Measurements from ENCODE around the gene USP13. TPM values are rescaled to one million over a fixed set of nuclear protein-coding genes. Genes with fewer than 3 reads are reported as not detected.

Gene USP13
- total and polyA plus RNA-seq, 10 of the 15 experiments (the other 5 are each of a cell fraction or from before 2014, with no cell fraction given): 3.2 to 20.8 (median 9.0) TPM

DNA sequence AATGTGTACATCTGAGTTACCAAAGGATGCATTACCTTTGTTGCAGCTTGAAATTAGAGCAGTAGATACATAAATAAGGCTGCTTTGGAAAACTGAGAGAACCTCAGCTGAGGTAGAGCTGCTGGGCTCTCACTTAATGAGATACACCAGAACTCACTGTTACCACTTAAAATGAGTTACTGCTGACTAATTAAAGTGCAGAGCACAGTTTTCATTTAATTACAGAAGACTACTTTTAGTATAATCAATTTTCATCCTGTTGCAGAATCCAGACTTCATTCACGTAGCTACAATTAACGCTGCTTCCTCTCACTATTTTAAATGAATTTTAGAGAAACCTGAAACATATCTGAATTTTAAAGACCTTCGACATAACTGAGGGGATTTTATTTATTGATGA, 169.5 kb downstream of the USP13 start:
- BruUV-seq (replicated peaks): no TSS peak
- Histone ChIP-seq H3K27me3 (replicated peaks in 1 of 2; ENCODE audit: control insufficient read depth in 2 of 2, insufficient read depth in 2 of 2, low read length in 1 of 2) (no peaks in the 10 kb centered on the region), H3K27ac (ENCODE audit: control insufficient read depth, insufficient read depth) (no peak overlapping the region), H3K36me3 (ENCODE audit: control insufficient read depth in 2 of 2, insufficient read depth in 2 of 2, low read length in 1 of 2) (no peaks in the 10 kb centered on the region), H3K9me3 (replicated peaks; ENCODE audit: control insufficient read depth, insufficient read depth, low read length) (no peaks in the 10 kb centered on the region), H3K4me3 (no peak overlapping the region), H3K9ac (ENCODE audit: control insufficient read depth, insufficient read depth, low read length) (no peak overlapping the region), H2AFZ (ENCODE audit: control insufficient read depth, low read depth, low read length) (no peak overlapping the region), H3K4me2 (ENCODE audit: control insufficient read depth, insufficient read depth) (no peak overlapping the region), H3K4me1 (ENCODE audit: control insufficient read depth, insufficient read depth, low read length) (no peaks in the 10 kb centered on the region), H3K79me2 (ENCODE audit: control insufficient read depth, insufficient read depth, low read length) (no peaks in the 10 kb centered on the region), H4K20me1 (ENCODE audit: control insufficient read depth, insufficient read depth) (no peaks in the 10 kb centered on the region)
- FAIRE-seq (no peak), ATAC-seq (no peak), DNase-seq (ENCODE audit: low read depth, low spot score) (no peak)
- CTCF ChIA-PET: interaction anchor here (1.0 to 1.8 kb wide), 4 partner anchors 10 to 773 kb away, joined by 3 to 8 read pairs (median 4); no protein-coding TSS in a partner anchor
- SMC1A ChIA-PET (ENCODE audit: uncharacterized antibody, unreplicated experiment): interaction anchor here (0.7 to 1.7 kb wide), 4 partner anchors 11 to 809 kb away, joined by 3 to 13 read pairs (median 3); no protein-coding TSS in a partner anchor
- RAD21 ChIA-PET (ENCODE audit: unreplicated experiment): interaction anchor here (0.6 to 1.0 kb wide), 6 partner anchors 11 to 773 kb away, joined by 3 to 4 read pairs (median 3); no protein-coding TSS in a partner anchor
- in situ Hi-C loops (cut with MboI): no loop called here
- intact Hi-C loops (cut with micrococcal nuclease; ENCODE audit: unreplicated experiment): no loop called here
- WGBS (ENCODE audit: insufficient coverage, insufficient replicate concordance, low lambda C conversion rate, missing lambda C conversion rate): 65% methylated on average over 3 of the region's 3 CpGs
- POLR2A ChIA-PET: interaction anchor here (0.6 kb wide), 1 partner anchor 734 kb away, joined by 3 read pairs; no protein-coding TSS in a partner anchor
- TF ChIP-seq TCF3 (IDR thresholded peaks at IDR 0.05; ENCODE audit: borderline replicate concordance, insufficient read depth, low read depth, low read length) (no peak), YY1 (IDR thresholded peaks at IDR 0.05; ENCODE audit: low read depth, low read length) (no peak), DPF2 (IDR thresholded peaks at IDR 0.05) (no peak), RAD51 (IDR thresholded peaks at IDR 0.05) (no peak), NFYA (IDR thresholded peaks at IDR 0.05; ENCODE audit: borderline replicate concordance, low read depth, low read length) (no peak), MEF2B (IDR thresholded peaks at IDR 0.05; ENCODE audit: partially characterized antibody, poor library complexity, severe bottlenecking) (no peak), KDM1A (IDR thresholded peaks at IDR 0.05; ENCODE audit: borderline replicate concordance) (no peak), NBN (IDR thresholded peaks at IDR 0.05) (no peak), CREM (IDR thresholded peaks at IDR 0.05; ENCODE audit: low read depth) (no peak), STAT3 (IDR thresholded peaks at IDR 0.05; ENCODE audit: low read depth, low read length) (no peak), ZNF217 (IDR thresholded peaks at IDR 0.05) (no peak), LARP7 (IDR thresholded peaks at IDR 0.05) (no peak), FOS (IDR thresholded peaks at IDR 0.05; ENCODE audit: borderline replicate concordance, extremely low read depth, insufficient read length) (no peak)
- TF ChIP-seq, protein P1, sequence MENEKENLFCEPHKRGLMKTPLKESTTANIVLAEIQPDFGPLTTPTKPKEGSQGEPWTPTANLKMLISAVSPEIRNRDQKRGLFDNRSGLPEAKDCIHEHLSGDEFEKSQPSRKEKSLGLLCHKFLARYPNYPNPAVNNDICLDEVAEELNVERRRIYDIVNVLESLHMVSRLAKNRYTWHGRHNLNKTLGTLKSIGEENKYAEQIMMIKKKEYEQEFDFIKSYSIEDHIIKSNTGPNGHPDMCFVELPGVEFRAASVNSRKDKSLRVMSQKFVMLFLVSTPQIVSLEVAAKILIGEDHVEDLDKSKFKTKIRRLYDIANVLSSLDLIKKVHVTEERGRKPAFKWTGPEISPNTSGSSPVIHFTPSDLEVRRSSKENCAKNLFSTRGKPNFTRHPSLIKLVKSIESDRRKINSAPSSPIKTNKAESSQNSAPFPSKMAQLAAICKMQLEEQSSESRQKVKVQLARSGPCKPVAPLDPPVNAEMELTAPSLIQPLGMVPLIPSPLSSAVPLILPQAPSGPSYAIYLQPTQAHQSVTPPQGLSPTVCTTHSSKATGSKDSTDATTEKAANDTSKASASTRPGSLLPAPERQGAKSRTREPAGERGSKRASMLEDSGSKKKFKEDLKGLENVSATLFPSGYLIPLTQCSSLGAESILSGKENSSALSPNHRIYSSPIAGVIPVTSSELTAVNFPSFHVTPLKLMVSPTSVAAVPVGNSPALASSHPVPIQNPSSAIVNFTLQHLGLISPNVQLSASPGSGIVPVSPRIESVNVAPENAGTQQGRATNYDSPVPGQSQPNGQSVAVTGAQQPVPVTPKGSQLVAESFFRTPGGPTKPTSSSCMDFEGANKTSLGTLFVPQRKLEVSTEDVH (IDR thresholded peaks at IDR 0.05; ENCODE audit: low read depth, partially characterized antibody): no peak
- TF ChIP-seq, protein P2, sequence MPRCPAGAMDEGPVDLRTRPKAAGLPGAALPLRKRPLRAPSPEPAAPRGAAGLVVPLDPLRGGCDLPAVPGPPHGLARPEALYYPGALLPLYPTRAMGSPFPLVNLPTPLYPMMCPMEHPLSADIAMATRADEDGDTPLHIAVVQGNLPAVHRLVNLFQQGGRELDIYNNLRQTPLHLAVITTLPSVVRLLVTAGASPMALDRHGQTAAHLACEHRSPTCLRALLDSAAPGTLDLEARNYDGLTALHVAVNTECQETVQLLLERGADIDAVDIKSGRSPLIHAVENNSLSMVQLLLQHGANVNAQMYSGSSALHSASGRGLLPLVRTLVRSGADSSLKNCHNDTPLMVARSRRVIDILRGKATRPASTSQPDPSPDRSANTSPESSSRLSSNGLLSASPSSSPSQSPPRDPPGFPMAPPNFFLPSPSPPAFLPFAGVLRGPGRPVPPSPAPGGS (IDR thresholded peaks at IDR 0.05; ENCODE audit: borderline replicate concordance, insufficient read depth, low read depth, low read length, poor library complexity, severe bottlenecking): no peak
